ENCODE data around the gene MYT1. TPM values are rescaled to one million over a fixed set of nuclear protein-coding genes. Genes with fewer than 3 reads are reported as not detected.

Gene MYT1
- total and polyA plus RNA-seq, 2 of the 13 experiments (the other 11 are each of a cell fraction or from before 2014, with no cell fraction given), result 0.58 to 2.5 TPM

DNA sequence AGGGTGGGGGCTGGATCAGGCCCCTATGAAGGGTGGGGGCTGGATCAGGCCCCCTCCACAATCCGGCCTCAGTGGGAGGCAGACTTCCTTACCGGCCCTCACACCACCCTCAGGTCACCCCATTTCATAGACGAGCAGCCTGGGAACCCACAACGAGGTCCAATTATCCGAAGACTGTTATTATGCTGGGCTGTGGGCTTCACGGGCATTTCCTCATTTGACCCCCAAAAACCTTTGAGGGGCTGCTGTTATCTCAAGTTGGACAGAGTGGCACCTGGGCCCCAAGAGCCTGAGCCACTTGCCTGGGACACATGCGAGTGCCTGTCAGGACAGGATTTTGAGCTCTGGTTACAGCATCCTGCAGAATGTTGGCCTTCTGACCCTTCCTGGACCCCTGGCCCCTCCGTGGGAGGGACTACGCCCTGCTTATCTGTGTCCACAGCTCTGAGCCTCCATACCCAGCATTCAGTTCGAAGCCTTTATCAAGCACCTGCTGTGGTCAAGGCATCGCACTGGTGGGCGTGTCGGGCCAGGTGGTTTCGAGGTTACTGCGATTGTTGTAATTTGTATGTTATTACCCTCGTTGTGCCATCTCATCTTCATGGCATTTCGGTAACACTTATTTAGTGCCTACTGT, 56.8 kb downstream of the MYT1 start (continued):
- TF ChIP-seq AKNA (CRISPR knock-in tag; IDR thresholded peaks at IDR 0.05; ENCODE audit: borderline replicate concordance), result no peak
- TF ChIP-seq ZSCAN21 (CRISPR knock-in tag; IDR thresholded peaks at IDR 0.05; ENCODE audit: borderline replicate concordance), result no peak
- TF ChIP-seq, protein P1, sequence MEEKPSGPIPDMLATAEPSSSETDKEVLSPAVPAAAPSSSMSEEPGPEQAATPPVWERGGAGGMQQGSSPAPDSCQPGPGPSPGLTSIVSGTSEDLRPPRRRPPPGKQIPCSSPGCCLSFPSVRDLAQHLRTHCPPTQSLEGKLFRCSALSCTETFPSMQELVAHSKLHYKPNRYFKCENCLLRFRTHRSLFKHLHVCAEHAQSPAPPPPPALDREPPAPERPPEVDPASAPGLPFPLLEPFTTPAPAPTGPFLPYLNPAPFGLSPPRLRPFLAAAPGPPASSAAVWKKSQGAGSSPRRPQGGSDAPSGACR (CRISPR knock-in tag; IDR thresholded peaks at IDR 0.05), result no peak
- no peak for TF ChIP-seq RFX1 (IDR thresholded peaks at IDR 0.05)
- no peak for TF ChIP-seq SIN3B (IDR thresholded peaks at IDR 0.05; ENCODE audit: low read length)
- TF ChIP-seq, protein P2, sequence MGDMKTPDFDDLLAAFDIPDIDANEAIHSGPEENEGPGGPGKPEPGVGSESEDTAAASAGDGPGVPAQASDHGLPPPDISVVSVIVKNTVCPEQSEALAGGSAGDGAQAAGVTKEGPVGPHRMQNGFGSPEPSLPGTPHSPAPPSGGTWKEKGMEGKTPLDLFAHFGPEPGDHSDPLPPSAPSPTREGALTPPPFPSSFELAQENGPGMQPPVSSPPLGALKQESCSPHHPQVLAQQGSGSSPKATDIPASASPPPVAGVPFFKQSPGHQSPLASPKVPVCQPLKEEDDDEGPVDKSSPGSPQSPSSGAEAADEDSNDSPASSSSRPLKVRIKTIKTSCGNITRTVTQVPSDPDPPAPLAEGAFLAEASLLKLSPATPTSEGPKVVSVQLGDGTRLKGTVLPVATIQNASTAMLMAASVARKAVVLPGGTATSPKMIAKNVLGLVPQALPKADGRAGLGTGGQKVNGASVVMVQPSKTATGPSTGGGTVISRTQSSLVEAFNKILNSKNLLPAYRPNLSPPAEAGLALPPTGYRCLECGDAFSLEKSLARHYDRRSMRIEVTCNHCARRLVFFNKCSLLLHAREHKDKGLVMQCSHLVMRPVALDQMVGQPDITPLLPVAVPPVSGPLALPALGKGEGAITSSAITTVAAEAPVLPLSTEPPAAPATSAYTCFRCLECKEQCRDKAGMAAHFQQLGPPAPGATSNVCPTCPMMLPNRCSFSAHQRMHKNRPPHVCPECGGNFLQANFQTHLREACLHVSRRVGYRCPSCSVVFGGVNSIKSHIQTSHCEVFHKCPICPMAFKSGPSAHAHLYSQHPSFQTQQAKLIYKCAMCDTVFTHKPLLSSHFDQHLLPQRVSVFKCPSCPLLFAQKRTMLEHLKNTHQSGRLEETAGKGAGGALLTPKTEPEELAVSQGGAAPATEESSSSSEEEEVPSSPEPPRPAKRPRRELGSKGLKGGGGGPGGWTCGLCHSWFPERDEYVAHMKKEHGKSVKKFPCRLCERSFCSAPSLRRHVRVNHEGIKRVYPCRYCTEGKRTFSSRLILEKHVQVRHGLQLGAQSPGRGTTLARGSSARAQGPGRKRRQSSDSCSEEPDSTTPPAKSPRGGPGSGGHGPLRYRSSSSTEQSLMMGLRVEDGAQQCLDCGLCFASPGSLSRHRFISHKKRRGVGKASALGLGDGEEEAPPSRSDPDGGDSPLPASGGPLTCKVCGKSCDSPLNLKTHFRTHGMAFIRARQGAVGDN (CRISPR knock-in tag; IDR thresholded peaks at IDR 0.05), result peak; percentile 81
- TF ChIP-seq, protein P3, sequence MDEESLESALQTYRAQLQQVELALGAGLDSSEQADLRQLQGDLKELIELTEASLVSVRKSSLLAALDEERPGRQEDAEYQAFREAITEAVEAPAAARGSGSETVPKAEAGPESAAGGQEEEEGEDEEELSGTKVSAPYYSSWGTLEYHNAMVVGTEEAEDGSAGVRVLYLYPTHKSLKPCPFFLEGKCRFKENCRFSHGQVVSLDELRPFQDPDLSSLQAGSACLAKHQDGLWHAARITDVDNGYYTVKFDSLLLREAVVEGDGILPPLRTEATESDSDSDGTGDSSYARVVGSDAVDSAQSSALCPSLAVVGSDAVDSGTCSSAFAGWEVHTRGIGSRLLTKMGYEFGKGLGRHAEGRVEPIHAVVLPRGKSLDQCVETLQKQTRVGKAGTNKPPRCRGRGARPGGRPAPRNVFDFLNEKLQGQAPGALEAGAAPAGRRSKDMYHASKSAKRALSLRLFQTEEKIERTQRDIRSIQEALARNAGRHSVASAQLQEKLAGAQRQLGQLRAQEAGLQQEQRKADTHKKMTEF (CRISPR knock-in tag; IDR thresholded peaks at IDR 0.05), result no peak
- TF ChIP-seq NPAS2 (CRISPR knock-in tag; IDR thresholded peaks at IDR 0.05; ENCODE audit: borderline replicate concordance), result no peak
- TF ChIP-seq MEIS1 (CRISPR knock-in tag; IDR thresholded peaks at IDR 0.05; ENCODE audit: borderline replicate concordance), result no peak
- no peak for TF ChIP-seq SMARCE1 (IDR thresholded peaks at IDR 0.05; ENCODE audit: borderline replicate concordance)
- peak; percentile 85; the same call in 1 of the 2 replicates for TF ChIP-seq RFXAP (CRISPR knock-in tag; IDR thresholded peaks at IDR 0.05; ENCODE audit: borderline replicate concordance)
- TF ChIP-seq TBX3 (IDR thresholded peaks at IDR 0.05; ENCODE audit: borderline replicate concordance), result no peak
- no peak for TF ChIP-seq RARG (CRISPR knock-in tag; IDR thresholded peaks at IDR 0.05; ENCODE audit: low read depth)
- TF ChIP-seq FOXK1 (CRISPR knock-in tag; IDR thresholded peaks at IDR 0.05; ENCODE audit: borderline replicate concordance, low read depth), result no peak

Data from HepG2 (cell line).